ENCODE measurements around the gene PAMR1.
"Not testable (repeated sequence)": the region's sequence is repeated elsewhere in the genome, so short reads cannot be mapped to it uniquely, and the experiment has no call there.

Gene PAMR1

DNA sequence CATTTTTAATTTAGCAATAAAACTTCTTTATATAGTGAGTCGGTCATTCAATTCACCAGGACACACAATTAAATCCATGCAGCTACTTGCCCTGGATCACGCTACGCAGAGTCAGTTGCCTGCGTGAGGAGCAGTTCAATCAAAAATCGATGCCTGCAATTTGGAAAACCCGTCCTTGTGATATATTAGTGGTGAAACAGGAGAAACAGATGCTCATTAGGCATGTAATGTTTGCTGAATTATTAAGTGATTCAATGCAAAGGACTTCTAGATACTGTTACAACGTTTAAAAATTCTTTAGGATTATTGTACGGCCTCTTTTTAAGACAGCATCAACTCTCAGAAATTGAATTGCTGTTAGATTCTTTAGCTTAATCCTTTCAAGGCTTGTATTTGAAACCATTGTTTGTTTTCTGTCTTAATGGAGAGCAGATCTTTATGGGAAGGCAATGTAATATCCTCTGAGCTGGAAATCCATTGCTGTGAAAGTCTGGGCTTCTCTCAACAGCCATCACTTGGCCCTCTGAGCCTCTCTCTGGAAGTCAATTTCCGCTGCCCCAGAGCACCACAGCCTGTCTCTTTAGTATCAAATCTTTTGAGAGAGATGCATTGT, 20.1 kb upstream of the PAMR1 start:
- DNase-seq (ENCODE audit: low spot score) = no peak

DNA sequence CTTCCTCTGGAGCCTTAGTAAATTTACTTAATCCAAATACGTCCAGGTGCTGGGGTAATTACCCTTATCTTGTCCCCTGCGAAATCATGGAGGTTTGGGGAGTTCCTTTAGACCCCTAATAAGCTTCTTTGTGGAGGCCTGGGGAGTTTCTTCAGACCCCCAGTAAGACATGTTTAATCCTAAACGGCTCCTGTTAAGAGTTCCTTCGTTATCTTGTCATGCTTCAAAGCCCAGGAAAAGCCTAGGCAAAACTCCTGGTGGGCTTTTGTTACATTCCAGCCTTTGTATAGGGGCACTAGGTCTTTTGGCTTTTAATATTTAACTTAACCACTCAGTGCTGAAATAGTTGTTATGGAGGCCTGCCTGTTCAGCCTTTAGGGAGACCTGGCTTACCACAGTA, 18.1 kb upstream of the PAMR1 start:
- no peak for DNase-seq (ENCODE audit: low spot score)

DNA sequence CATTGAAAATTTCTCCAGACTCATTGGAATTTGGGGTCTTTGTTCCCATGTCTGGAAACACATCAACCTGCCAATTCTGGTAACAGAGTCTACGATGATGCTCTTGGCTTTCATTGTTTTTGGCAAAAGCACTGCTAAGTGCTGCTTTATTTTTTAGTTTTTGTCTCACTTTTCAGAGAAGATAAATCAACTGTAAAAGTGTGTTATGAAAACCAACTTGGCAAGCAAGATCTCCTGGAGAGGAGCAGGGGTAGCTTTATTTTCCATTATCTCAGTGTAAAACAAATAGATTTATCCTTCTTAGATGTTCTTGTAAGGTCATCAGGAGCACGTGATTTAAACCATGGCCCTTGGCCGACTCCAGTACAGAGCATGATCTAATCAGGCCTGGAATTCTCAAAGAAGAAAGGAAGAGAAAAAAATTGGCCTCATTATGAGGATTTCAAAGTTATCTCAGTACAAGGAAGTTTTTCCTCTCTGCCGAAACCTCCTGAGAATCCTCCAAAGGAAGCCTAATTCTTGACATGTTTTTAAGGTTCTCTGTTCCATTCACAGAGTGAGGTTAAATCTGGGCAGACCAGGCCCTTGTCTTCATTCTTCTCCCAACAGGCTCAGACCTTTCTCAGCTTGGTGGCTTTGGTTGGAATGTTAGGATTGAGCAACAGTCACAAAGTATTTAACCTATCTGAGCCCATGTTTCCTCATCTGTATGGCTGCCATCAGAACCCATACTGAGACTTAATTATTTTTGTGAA, 16.4 kb upstream of the PAMR1 start:
- DNase-seq (ENCODE audit: low spot score) = no peak

DNA sequence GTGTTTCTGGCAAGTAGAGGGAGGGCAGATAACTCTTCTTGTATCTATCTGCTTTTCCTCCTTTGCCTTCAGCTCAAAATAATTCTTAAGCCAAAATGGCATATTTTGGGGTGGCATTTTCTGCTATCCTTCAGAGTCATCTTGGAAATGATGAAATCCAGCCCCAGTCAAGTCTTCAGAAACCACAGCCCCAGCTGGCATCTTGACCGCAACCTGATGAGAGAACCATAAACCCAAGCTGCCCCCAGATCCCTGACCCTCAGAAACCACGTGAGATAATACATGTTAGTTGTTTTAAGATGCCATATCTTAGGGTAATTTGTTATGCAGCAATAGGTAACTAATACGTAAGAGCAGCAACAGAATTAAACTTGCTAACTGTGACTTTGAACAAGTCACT, 15.1 kb upstream of the PAMR1 start:
- no peak for DNase-seq (ENCODE audit: low spot score)

DNA sequence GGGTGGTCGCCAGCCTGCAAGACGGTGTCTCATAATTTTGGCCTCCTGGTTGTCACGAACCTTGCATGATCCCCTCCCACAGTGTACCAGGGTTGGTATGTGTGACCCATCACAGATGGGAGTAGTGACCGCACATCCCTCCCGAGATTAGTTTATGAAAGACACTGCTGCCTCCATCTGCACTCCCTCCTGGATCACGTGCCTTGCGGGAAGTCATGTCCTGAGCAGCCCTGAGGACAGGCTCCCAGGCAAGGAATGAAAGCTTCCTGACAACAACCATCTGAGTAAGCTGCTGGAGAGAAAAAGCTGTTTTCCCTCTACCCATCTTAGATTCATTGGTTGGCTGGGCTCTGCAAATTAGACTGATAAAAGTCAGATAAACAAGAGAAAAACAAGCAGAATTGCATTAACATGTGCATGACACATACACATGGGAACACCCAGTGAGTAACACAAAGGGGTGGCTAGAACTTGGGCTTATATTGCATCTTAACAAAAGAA, 14.4 kb upstream of the PAMR1 start:
- DNase-seq (ENCODE audit: low spot score) = no peak

DNA sequence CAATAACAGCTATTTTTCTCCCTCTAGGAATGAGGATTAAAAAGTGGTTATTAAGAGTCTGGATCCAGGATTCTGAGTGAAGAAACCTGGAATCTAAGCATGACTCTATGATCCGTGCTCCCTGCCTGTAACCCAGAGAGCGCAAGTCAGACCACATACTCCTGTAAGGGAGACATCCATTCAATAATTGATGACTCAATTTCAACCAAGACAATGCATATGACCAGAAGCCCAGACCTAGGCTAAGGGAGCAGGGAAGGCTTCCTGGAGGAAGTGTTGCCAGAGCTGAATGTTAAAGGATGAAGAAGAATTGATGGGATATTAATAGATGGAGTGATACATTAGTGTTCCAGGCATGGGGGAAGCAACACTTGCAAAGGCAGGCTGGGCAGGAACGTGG, 13.8 kb upstream of the PAMR1 start:
- no peak for DNase-seq (ENCODE audit: low spot score)

DNA sequence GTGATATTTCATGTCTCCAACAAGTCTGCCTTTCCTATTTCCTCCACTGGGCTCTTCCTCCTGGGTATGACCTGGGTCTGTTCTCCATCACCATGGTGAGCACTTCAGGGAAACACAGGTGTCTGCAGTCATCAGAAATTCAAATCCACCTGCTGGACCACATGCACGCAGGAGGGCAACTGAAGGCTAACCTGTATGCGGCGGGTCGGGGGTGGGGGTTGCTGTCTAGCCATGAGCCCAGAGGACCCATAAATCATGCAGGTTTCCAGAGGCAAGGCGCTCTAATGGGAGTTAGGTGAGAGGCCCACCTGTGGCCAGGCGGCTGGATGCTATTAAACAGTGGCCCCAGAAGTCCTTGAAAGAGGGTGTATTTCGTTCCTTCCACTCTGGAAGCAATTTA, 11.1 kb upstream of the PAMR1 start:
- DNase-seq (ENCODE audit: low spot score) = no peak

DNA sequence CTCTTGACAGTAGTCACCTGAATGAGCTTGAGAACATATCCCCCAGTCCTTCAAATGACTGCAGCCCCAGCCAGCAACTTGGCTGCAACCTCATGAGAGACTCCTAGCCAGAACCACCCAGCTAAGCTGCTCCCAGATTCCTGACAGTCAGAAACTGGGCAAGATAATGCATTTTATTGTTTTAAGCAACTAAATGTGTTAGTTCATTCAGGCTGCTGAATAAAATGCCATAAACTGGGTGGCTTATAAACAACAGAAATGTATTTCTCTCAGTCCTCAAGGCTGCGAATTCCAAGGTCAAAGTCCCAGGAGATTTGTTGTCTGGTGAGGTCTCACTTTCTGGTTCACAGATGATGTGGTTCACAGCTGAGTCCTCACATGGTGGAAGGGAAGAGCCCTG, 5.8 kb upstream of the PAMR1 start:
- DNase-seq (ENCODE audit: low spot score) = no peak

DNA sequence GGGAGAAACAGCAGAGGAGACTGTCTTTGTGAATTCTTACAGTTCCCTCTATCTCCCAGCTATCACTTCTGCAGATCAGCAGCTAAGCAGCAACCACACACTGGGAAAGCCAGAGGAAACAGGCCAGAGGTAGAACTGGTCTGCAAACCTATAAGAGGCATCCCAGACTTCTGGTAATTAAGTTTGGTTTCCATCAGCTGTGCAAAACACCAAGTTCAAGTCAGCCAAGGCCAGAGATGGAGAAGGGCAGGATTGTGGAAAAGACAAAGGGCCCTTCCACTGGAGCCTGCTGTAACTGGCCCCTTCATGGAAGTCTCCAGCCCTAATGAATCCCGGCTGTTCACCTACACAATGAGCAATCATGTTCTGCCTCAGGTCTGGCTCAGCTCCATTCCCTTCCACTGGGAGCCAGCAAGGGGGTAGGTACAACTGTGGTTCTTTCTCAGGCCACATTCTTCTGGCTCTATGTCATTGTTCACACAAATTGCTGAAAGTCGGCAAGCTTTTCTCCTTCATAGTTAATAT, 4.6 kb upstream of the PAMR1 start:
- DNase-seq (ENCODE audit: low spot score) = no peak

DNA sequence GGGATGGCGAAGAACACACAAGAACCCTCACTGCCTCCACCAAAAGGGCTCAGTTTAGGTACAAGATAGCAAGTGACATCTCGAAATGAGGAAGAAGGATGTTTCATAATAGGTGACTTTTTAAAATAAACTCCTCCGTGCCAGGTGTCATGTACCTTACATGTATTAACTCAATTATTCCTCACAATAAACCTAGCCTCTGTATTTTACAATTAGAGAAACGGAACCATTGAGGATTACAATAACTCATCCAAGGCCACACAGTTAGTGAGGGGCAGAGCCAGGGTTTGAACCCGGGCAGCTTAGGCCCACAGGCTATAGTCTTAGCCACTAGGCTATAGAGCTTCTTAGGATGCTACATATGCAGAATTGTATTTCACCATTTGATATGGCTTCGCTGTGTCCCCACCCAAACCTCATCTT, 965 bp upstream of the PAMR1 start:
- no peak for DNase-seq (ENCODE audit: low spot score)

DNA sequence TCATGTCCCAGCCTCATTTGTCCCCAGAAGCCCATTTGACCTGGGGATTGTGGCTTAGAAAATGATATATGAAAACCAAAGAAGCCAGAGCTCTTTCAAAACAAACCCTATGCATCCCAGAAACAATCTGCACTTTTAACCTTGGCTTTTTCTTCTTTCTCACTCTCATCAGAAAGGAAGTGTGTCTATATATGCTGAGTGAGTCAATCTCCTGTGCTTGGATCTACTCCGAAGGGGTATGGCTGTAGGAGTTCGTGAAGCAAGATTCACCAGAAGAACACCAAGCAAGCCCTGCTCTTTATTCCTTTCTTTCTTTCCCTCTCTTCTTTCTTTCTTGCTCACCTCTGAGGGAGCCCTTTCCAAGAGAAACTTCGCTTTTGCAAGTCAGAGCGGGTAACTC, 636 bp downstream of the PAMR1 start:
- no peak for DNase-seq (ENCODE audit: low spot score)

DNA sequence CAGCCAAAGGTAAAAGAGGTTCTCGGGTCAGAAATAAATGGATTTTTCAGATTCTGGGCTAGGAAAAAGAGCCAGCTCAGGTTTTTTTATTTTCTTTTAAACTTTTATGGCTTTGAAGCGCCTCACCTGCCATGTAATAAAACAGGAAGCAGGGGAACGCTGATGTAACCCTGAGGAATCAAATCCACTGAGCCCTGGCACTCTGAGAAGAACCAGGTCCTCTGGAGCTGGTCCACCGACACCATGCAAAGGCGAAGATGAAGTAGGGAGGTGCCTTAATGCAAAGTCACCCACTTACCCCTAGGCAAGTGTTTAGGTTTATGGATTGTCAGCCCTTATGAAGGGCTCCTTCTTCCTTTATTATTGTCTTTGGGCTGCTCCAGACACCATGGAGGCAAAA, 1.6 kb downstream of the PAMR1 start:
- no peak for DNase-seq (ENCODE audit: low spot score)

DNA sequence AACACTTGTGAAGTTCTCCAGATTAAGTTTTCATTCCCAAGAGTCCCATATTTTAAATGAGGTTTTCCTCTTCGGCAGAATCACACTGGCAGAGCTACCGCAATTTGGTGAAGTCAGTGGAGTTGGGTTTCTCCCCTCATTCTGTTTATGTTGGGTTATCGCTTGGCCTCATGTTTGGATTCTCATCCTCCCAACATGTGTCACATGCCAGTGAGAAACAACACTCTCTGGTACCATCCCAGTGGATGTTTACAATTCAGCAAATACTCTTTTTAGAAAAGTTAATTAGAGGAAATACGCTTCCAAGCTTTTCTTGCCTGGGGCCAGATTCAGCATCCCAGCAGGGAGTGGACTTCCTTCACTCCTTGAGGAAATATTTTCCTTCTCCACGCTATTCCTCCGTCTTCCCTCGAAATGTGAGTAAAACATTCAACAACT, 2.1 kb downstream of the PAMR1 start:
- DNase-seq (ENCODE audit: low spot score) = no peak

DNA sequence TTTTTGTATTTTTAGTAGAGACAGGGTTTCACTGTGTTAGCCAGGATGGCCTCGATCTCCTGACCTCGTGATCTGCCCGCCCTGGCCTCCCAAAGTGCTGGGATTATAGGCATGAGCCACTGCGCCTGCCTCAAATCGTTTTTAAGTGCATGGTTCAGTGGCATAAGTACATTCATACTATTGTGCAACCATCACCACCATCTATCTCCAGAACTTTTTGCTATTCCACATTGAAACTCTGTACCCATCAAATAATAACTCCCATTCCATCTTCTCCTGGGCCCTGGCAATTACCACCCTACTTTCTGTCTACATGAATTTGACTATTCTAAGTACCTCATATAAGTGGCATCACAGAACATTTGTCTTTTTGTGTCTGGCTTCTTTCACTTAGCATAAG, 3.3 kb downstream of the PAMR1 start:
- DNase-seq (ENCODE audit: low spot score) = not testable (repeated sequence)

DNA sequence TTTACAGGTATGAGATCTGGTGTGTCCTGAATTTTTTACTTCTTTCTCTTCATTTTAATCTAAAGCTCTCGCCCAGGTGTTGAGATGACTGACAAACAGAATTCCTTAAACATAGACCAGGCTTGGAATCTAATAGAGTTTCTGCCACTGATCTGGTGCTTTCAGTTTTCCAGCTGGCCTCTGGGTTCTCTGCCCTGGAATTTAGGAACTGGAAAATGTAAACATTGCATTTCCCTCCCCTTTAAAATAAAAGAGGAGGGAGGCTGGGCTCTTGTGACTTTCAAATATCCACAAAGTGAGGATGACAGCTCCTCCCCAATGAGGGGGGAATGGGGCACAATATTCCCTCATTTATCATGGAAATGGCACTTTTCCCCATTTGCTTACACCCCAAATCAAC, 5.0 kb downstream of the PAMR1 start:
- DNase-seq (ENCODE audit: low spot score) = no peak

DNA sequence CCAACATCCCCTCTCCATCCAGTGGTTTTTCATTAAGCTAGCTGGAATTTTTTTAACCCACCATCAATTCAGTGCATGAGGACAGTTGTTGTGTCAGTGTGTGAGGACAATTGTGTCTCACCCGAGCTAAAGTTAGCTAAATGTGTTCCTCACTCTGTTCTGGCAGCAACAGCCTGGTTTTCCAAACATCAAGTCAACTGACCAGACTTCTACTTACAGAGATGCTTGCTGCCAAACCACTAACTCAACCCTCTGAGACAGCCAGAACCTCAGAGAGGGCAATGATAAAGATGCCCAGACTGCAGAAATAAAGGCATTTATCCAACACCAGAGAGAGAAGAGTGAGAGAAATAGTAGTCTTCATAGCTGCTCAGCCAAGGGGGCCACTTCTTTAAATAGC, 6.7 kb downstream of the PAMR1 start:
- DNase-seq (ENCODE audit: low spot score) = no peak

DNA sequence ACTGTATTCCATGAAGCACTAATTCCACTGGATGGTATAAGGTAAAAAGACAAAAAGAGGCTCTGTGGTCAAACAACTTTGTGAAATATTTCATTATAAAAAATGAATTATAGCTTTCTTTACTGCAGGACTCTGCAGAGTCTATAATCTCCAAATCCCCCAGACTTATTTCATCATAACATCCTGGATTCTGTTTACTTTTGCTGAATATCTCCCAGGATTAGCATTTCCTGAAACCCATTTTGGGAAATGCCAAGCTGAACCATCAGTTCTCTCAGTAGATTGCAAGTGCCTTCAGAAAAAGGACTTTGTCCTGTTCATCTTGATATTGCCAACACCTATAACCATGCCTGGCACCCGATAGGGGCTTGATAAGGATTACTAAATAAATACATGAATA, 7.9 kb downstream of the PAMR1 start:
- DNase-seq (ENCODE audit: low spot score) = no peak

DNA sequence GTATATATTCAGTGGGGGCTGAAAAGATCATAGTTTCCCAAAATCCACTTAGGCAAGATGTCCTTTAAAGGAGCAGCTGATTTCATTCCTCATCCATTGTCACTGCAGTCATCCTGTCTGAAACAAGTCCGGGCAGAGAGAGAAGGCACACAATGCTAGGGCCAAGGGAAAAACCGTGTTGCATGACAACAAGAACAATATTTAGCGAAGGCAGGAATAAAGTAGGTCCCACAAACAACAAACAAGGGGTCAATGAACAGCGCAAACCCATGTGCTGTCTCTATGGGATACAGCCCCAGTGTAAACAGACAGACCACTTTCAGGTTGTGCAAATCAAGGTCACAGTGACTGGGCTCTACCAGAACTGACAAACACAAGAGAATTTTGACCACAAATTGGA, 9.0 kb downstream of the PAMR1 start:
- no peak for DNase-seq (ENCODE audit: low spot score)

DNA sequence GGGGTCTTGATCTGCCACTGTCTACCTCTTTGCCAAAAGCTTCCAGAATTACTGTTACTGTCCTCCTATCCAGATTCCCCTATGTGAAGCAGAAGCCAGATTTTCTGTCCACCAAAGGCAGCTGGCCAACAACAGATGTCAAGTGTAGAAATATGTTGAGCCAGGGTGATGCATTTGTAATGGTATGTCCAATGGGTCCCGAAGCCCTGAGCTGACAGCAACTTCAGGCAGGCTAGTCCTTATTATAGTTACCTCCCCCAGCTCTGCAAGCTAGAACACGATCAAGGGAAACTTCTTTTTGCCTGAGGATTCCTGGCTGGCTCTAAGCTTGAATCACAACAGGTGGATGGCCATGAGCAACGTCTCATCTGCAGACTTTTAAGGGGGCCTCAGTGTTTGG, 10.2 kb downstream of the PAMR1 start:
- DNase-seq (ENCODE audit: low spot score) = no peak

DNA sequence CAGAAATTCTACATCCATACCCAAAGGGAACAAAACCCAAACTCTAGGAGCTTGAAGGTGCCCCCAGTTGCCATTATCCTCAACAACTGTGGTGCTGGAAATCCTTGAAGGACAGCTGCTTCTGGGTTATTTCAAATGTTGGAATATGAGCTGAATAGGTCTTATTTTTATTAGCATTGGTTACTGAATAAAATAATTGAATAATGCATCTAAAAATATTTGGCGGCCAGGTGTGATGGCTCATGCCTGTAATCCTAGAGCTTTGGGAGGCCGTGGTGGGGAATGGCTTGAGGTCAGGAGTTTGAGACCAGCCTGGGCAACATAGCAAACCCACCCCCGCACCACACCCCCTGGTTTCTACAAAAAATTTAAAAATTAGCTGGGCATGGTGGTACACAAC, 10.9 kb downstream of the PAMR1 start:
- DNase-seq (ENCODE audit: low spot score) = no peak

DNA sequence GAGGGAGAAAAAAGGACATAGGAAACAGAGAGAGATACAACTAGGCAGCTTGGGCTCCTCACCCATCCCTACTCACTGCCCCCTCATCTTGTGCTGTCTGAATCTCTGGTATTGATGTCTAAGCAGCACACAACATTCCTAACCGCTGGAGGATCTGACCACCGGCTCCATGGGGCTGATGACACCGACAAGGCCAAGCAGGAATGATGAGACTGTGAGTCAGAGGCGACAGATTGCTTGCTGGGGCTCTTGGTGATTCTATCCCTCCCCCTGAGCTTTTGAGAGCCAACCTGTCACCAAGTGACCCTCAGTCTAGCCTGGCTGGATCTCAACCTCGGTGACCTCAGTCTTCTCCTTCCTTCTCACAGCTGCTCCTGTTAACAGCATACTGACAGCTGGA, 13.8 kb downstream of the PAMR1 start:
- no peak for DNase-seq (ENCODE audit: low spot score)

DNA sequence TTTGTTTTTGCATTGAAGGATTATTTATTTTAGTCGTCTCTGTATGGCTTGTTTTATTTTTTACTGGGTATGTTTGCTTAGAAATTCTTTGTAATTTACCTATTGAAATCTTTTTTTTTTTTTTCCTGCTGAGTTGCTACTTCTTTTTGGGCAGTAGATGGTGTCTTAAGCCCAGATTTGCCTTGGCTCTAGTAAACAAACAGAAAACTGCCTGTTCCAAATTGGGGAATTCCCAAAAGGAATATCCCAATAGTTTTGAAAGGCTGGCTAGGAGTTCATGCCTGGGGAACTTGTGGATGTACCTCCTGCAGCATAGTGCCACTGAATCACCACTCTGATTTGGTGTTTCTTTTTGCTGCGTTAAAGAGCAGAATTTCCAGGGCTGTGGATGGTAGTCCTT, 17.7 kb downstream of the PAMR1 start:
- DNase-seq (ENCODE audit: low spot score) = no peak

DNA sequence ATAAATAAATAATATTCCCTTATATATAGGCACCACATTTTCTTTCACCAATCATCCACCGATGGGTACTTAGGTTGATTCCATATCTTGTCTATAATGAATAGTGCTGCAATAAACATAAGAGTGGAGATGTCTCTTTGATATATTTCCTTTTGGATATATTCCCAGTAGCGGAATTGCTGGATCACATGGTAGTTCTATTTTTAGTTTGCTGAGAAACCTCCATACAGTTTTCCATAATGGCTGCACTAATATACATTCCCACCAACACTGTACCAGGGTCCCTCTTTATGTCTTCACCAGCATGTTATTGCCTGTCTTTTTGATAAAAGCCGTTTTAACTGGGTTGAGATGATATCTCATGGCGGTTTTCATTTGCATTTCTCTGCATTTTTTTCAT, 23.6 kb downstream of the PAMR1 start:
- no peak for DNase-seq (ENCODE audit: low spot score)

DNA sequence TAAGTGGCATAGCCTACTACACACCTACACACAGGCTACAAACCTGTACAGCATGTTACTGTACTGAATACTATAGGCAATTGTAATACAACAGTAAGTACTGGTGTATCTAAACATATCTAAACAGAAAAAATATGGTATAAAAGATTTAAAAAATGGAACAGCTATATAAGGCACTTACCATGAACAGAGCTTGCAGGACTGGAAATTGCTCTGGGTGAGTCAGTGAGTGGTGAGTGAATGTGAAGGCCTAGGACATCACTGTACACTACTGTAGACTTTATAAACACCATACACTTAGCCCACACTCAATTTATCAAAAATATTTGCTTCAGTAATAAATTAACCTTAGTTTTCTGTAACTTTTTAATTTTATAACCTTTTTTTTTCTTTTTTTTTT, 24.7 kb downstream of the PAMR1 start:
- no peak for DNase-seq (ENCODE audit: low spot score)
